ENCODE measurements around the gene PRR5L.

PRR5L gene

GRCh38 chr11:36376888-36377758, 81.0 kb downstream of the PRR5L start:
- DNase-seq (ENCODE audit: low spot score), result peak; percentile 49

- peak; percentile 62 for DNase-seq (ENCODE audit: low spot score)
Measured at GRCh38 chr11:36377759-36378564, 81.9 kb downstream of the PRR5L start.

GRCh38 chr11:36379653-36380052, 83.6 kb downstream of the PRR5L start:
- DNase-seq (ENCODE audit: low spot score), result no peak

- DNase-seq (ENCODE audit: low spot score), result no peak
Measured at GRCh38 chr11:36380296-36381014, 84.4 kb downstream of the PRR5L start.

GRCh38 chr11:36381015-36381360, 84.9 kb downstream of the PRR5L start:
- DNase-seq (ENCODE audit: low spot score), result no peak

- peak; percentile 84 for DNase-seq (ENCODE audit: low spot score)
Measured at GRCh38 chr11:36383195-36383594, 87.1 kb downstream of the PRR5L start.

GRCh38 chr11:36385121-36385970, 89.3 kb downstream of the PRR5L start:
- DNase-seq (ENCODE audit: low spot score), result no peak

GRCh38 chr11:36386411-36386810, 90.3 kb downstream of the PRR5L start:
- DNase-seq (ENCODE audit: low spot score), result no peak

GRCh38 chr11:36388071-36388470, 92.0 kb downstream of the PRR5L start:
- DNase-seq (ENCODE audit: low spot score), result no peak

GRCh38 chr11:36388951-36389350, 92.9 kb downstream of the PRR5L start:
- DNase-seq (ENCODE audit: low spot score), result no peak

- DNase-seq (ENCODE audit: low spot score), result no peak
Measured at GRCh38 chr11:36389811-36390210, 93.7 kb downstream of the PRR5L start.

- DNase-seq (ENCODE audit: low spot score), result peak; percentile 88
Measured at GRCh38 chr11:36390963-36391471, 94.9 kb downstream of the PRR5L start.

GRCh38 chr11:36392196-36392595, 96.1 kb downstream of the PRR5L start:
- DNase-seq (ENCODE audit: low spot score), result no peak

- DNase-seq (ENCODE audit: low spot score), result no peak
Measured at GRCh38 chr11:36394056-36394455, 98.0 kb downstream of the PRR5L start.

- no peak for DNase-seq (ENCODE audit: low spot score)
Measured at GRCh38 chr11:36394926-36395325, 98.8 kb downstream of the PRR5L start.

- no peak for DNase-seq (ENCODE audit: low spot score)
Measured at GRCh38 chr11:36395978-36396736, 100.1 kb downstream of the PRR5L start.

GRCh38 chr11:36398231-36398953, 102.3 kb downstream of the PRR5L start:
- DNase-seq (ENCODE audit: low spot score), result peak; percentile 94

GRCh38 chr11:36399236-36399635, 103.1 kb downstream of the PRR5L start:
- no peak for DNase-seq (ENCODE audit: low spot score)

- no peak for DNase-seq (ENCODE audit: low spot score)
Measured at GRCh38 chr11:36399745-36400144, 103.7 kb downstream of the PRR5L start.

All from pons (tissue), 1 donor.